Measurements from ENCODE around the gene ACER3. TPM values are rescaled to one million over a fixed set of nuclear protein-coding genes. Genes with fewer than 3 reads are reported as not detected.

The ACER3 gene
- total RNA-seq, 1 donor from 2014 or later, result 67.2 TPM

DNA sequence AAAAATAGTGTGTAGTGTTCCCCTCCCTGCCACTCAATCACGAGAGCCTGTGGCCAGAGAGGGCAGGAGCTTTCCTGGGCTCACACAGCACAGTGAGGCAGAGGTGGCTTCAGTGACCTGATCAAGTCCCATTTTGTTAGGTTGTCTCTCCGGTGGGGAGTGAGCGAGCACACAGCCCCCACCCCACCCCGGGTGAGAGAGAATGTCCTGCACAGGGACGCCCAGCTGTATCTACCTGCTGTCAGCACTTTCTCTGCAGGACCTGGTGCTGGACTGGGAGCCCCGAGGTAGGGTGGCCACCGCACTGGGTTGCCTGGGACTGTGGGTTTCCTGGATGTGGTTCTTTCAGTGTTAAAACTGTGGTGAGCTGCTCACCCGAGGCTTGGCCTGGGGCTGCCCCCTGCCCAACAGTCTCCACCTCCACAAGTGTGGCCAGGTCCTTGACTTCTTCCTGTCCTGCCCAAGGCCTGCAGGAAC lies 212.2 kb downstream of the ACER3 start:
- H3K4me1 ChIP-seq, result peaks cover 44% of the 10 kb centered on the region
- ATAC-seq (no peak), DNase-seq (no peak)
- no peaks in the 10 kb centered on the region for H3K9me3 ChIP-seq
- TF ChIP-seq, protein P1, sequence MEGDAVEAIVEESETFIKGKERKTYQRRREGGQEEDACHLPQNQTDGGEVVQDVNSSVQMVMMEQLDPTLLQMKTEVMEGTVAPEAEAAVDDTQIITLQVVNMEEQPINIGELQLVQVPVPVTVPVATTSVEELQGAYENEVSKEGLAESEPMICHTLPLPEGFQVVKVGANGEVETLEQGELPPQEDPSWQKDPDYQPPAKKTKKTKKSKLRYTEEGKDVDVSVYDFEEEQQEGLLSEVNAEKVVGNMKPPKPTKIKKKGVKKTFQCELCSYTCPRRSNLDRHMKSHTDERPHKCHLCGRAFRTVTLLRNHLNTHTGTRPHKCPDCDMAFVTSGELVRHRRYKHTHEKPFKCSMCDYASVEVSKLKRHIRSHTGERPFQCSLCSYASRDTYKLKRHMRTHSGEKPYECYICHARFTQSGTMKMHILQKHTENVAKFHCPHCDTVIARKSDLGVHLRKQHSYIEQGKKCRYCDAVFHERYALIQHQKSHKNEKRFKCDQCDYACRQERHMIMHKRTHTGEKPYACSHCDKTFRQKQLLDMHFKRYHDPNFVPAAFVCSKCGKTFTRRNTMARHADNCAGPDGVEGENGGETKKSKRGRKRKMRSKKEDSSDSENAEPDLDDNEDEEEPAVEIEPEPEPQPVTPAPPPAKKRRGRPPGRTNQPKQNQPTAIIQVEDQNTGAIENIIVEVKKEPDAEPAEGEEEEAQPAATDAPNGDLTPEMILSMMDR (IDR thresholded peaks at IDR 0.05), result no peak
- H3K27me3 ChIP-seq (ENCODE audit: low read depth), result no peaks in the 10 kb centered on the region
- no peak overlapping the region for H3K4me3 ChIP-seq
- H3K27ac ChIP-seq, result peak overlapping the region; percentile 77
- no peaks in the 10 kb centered on the region for H3K36me3 ChIP-seq
- intact Hi-C loops (cut with DNase I), result no loop called here

DNA sequence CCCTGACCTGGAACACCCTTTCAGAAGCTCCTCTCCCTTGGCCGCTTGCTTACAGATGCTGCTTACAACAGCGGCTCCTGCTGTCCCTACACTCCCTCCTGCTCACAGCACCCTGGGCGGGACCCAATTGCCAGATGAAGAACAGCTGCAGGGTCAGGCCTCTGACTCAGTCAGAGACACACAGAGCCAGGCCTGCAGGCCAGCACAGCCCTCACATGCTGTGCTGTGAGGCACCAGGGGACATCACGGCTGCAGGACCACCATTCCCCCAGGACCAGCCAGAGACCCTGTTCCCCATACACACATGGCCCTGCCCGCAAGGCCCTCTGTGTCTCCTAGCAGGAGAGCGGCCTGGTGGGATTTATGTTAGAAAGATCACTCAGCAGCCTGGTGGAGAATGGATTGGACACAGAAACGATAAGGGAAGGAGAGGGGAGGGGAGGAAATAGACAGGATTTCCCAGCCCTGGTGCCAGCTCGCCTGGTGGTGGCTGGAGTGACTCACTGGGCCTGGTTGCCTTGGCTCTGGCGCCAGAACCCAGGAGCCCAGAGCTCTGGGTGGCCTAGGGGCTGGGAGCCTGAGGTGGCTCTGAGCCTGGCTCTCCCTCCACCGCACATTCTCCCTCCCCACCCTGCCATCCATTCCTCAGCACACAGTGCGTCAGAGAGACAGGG lies 212.7 kb downstream of the ACER3 start:
- TF ChIP-seq, protein P1 (IDR thresholded peaks at IDR 0.05), result peak; percentile 35
- peak; percentile 60 for DNase-seq
- no peaks in the 10 kb centered on the region for H3K9me3 ChIP-seq
- no peak overlapping the region for H3K4me3 ChIP-seq
- H3K4me1 ChIP-seq, result peaks cover 38% of the 10 kb centered on the region
- H3K27ac ChIP-seq, result peak overlapping the region; percentile 77
- H3K36me3 ChIP-seq, result no peaks in the 10 kb centered on the region
- ATAC-seq, result peak; percentile 80 to 85
- intact Hi-C loops (cut with DNase I), result no loop called here
- no peaks in the 10 kb centered on the region for H3K27me3 ChIP-seq (ENCODE audit: low read depth)

DNA sequence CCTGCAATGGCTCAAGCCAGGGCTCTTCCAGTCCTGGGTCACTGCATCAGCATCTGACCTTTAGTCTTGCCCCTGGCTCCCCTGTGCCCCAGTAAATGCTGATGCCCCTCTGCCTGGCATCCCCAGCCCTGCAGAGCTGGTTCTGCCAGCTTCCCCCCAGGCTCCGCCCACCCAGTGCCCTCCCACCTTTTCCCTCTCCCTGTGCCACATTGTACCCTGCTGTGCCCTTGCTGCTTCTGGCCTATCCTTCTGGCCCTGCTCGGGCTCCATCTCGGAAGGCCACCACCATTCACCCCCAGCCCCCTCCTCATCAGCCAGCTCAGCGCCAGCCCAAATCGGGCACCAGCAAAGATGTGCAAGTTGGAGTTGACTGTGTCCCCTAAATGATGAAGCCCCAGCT lies 213.5 kb downstream of the ACER3 start:
- Histone ChIP-seq H3K4me1 (peaks cover 38% of the 10 kb centered on the region), H3K27ac (peak overlapping the region; percentile 77), H3K4me3 (no peak overlapping the region), H3K27me3 (ENCODE audit: low read depth) (no peaks in the 10 kb centered on the region), H3K36me3 (no peaks in the 10 kb centered on the region), H3K9me3 (no peaks in the 10 kb centered on the region)
- TF ChIP-seq, protein P1 (IDR thresholded peaks at IDR 0.05), result no peak
- no peak for ATAC-seq
- DNase-seq, result peak; percentile 46
- intact Hi-C loops (cut with DNase I), result no loop called here

DNA sequence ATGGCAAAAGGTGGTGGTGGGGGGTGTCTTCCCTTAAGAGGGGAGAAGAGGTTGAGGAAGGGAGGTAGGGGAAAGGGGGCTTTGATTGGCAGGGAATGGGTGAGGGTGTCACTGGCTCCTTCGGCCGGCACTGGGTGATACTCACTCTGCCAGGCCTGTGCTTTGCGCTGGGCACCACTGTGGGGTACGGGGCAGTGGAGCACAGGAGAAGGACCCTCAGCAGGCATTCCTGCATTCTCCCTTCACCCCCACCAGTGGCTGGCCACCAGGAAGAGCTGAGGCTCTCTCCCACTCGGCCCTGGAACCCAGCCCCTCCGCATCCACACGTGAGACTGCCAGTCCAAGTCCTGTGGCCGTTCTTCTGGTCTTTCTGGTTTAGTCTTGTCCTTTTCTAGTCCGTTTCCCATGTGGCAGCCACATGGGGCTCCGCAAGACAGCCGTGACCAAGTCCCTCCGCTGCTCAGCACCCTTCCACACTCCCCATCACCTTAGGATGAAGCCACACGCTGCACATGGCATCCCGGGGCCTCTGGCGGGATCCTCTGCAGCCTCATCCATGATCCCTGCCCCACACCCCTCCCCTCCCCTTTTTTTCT lies 214.0 kb downstream of the ACER3 start:
- Histone ChIP-seq H3K9me3 (no peaks in the 10 kb centered on the region), H3K36me3 (no peaks in the 10 kb centered on the region), H3K27me3 (ENCODE audit: low read depth) (no peaks in the 10 kb centered on the region), H3K4me1 (peaks cover 38% of the 10 kb centered on the region), H3K27ac (peak overlapping the region; percentile 77), H3K4me3 (no peak overlapping the region)
- intact Hi-C loops (cut with DNase I), result no loop called here
- no peak for ATAC-seq
- peak; percentile 37 for DNase-seq
- TF ChIP-seq, protein P1 (IDR thresholded peaks at IDR 0.05), result no peak

DNA sequence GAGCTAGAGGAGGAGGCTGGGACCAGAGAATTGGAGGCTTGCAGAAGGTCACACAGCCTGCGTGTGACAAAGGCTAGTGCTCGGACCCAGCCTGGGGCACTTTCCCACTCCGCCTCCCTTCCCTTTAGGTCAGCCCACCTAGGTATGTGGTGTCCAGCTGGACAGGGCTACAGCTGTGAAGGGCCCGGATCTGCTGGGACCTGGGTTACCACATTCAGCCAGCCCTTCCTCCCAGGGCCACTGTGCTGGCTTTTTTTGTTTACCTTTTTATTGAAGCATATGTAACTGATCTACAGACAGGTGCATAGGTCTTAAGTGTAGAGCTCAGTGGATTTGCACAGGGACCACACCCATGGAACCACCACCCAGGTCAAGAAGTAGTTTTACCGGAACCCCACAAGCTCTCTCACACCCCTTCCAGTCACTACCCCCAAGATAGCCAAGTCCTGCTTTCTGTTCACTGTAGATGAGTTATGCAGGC lies 214.7 kb downstream of the ACER3 start:
- peak overlapping the region; percentile 77 for H3K27ac ChIP-seq
- intact Hi-C loops (cut with DNase I), result no loop called here
- peak; percentile 47 for DNase-seq

More for the DNA sequence above, 214.7 kb downstream of the ACER3 start:
- Histone ChIP-seq H3K9me3 (no peaks in the 10 kb centered on the region), H3K27me3 (ENCODE audit: low read depth) (no peaks in the 10 kb centered on the region), H3K36me3 (no peaks in the 10 kb centered on the region), H3K4me3 (no peak overlapping the region), H3K4me1 (peaks cover 38% of the 10 kb centered on the region)
- TF ChIP-seq, protein P1 (IDR thresholded peaks at IDR 0.05), result no peak
- ATAC-seq, result peak; percentile 37 to 40

Other genes with a start within 250 kb of the ACER3 start
- 121 TPM for gene LRRC32, start 190.2 kb upstream of the ACER3 start, total RNA-seq
- 16.3 TPM for gene TSKU, start 77.6 kb upstream of the ACER3 start, total RNA-seq
- not detected for gene B3GNT6, start 173.5 kb downstream of the ACER3 start, total RNA-seq
- 7.2 TPM for gene CAPN5, start 206.1 kb downstream of the ACER3 start, total RNA-seq
- gene OMP, start 241.9 kb downstream of the ACER3 start, total RNA-seq, result not detected